ENCODE measurements around the gene ENOX1. TPM values are rescaled to one million over a fixed set of nuclear protein-coding genes. Genes with fewer than 3 reads are reported as not detected.
A peak's percentile ranks its signal among the peaks of the same experiment; 100 is the strongest.

Gene ENOX1
- total and polyA plus RNA-seq, 2 donors, result 4.0 to 5.7 TPM

- Histone ChIP-seq H3K4me3 (ENCODE audit: low read length in 2 of 2) (no peak overlapping the region), H3K36me3 (ENCODE audit: control insufficient read depth in 2 of 2, insufficient read depth in 2 of 2, low read length in 1 of 2) (no peaks in the 10 kb centered on the region), H3K27ac (ENCODE audit: low read depth in 1 of 2, low read length in 1 of 2) (no peak overlapping the region), H3K4me1 (ENCODE audit: control insufficient read depth in 2 of 2, insufficient read depth in 2 of 2, low read length in 2 of 2) (peaks cover 1 to 2% of the 10 kb centered on the region in 2 donors), H3K27me3 (ENCODE audit: control insufficient read depth in 2 of 2, insufficient read depth in 1 of 2, low read length in 1 of 2) (peaks cover 2 to 9% of the 10 kb centered on the region in 2 donors), H3K9me3 (ENCODE audit: control insufficient read depth in 2 of 2, insufficient read depth in 1 of 2, low read length in 1 of 2) (peaks cover 0 to 1% of the 10 kb centered on the region in 2 donors)
- DNase-seq (ENCODE audit: low read depth in 6 of 9, low spot score in 9 of 9), result no peak
Measured at GRCh38 chr13:43780666-43781065, 6.1 kb downstream of the ENOX1 start.

- Histone ChIP-seq H3K9me3 (ENCODE audit: control insufficient read depth in 2 of 2, insufficient read depth in 1 of 2, low read length in 1 of 2) (no peaks in the 10 kb centered on the region), H3K27ac (ENCODE audit: low read depth in 1 of 2, low read length in 1 of 2) (peak overlapping the region in 1 of 2 donors; percentile 49), H3K4me1 (ENCODE audit: control insufficient read depth in 2 of 2, insufficient read depth in 2 of 2, low read length in 2 of 2) (no peaks in the 10 kb centered on the region), H3K4me3 (ENCODE audit: low read length in 2 of 2) (no peak overlapping the region), H3K36me3 (ENCODE audit: control insufficient read depth in 2 of 2, insufficient read depth in 2 of 2, low read length in 1 of 2) (no peaks in the 10 kb centered on the region), H3K27me3 (ENCODE audit: control insufficient read depth in 2 of 2, insufficient read depth in 1 of 2, low read length in 1 of 2) (no peaks in the 10 kb centered on the region)
- WGBS, result 90% methylated on average over 2 of the region's 2 CpGs
- no peak for DNase-seq (ENCODE audit: low read depth in 6 of 9, low spot score in 9 of 9)
Measured at GRCh38 chr13:43776501-43777079, 10.2 kb downstream of the ENOX1 start.

GRCh38 chr13:43776006-43776405 lies 10.8 kb downstream of the ENOX1 start:
- H3K9me3 ChIP-seq (ENCODE audit: control insufficient read depth in 2 of 2, insufficient read depth in 1 of 2, low read length in 1 of 2), result no peaks in the 10 kb centered on the region
- H3K36me3 ChIP-seq (ENCODE audit: control insufficient read depth in 2 of 2, insufficient read depth in 2 of 2, low read length in 1 of 2), result no peaks in the 10 kb centered on the region
- no peaks in the 10 kb centered on the region for H3K27me3 ChIP-seq (ENCODE audit: control insufficient read depth in 2 of 2, insufficient read depth in 1 of 2, low read length in 1 of 2)
- no peak overlapping the region for H3K4me3 ChIP-seq (ENCODE audit: low read length in 2 of 2)
- no peak overlapping the region for H3K27ac ChIP-seq (ENCODE audit: low read depth in 1 of 2, low read length in 1 of 2)
- WGBS, result 93% methylated on average over 2 of the region's 2 CpGs
- H3K4me1 ChIP-seq (ENCODE audit: control insufficient read depth in 2 of 2, insufficient read depth in 2 of 2, low read length in 2 of 2), result no peaks in the 10 kb centered on the region
- no peak for DNase-seq (ENCODE audit: low read depth in 6 of 9, low spot score in 9 of 9)

- peaks cover 0 to 3% of the 10 kb centered on the region in 2 donors for H3K4me1 ChIP-seq (ENCODE audit: control insufficient read depth in 2 of 2, insufficient read depth in 2 of 2, low read length in 2 of 2)
- H3K27ac ChIP-seq (ENCODE audit: low read depth in 1 of 2, low read length in 1 of 2), result no peak overlapping the region
- H3K9me3 ChIP-seq (ENCODE audit: control insufficient read depth in 2 of 2, insufficient read depth in 1 of 2, low read length in 1 of 2), result no peaks in the 10 kb centered on the region
- H3K36me3 ChIP-seq (ENCODE audit: control insufficient read depth in 2 of 2, insufficient read depth in 2 of 2, low read length in 1 of 2), result no peaks in the 10 kb centered on the region
- no peak for DNase-seq (ENCODE audit: low read depth in 6 of 9, low spot score in 9 of 9)
- 95% methylated on average over 2 of the region's 2 CpGs for WGBS
- H3K4me3 ChIP-seq (ENCODE audit: low read length in 2 of 2), result no peak overlapping the region
- H3K27me3 ChIP-seq (ENCODE audit: control insufficient read depth in 2 of 2, insufficient read depth in 1 of 2, low read length in 1 of 2), result no peaks in the 10 kb centered on the region
Measured at GRCh38 chr13:43773602-43774001, 13.2 kb downstream of the ENOX1 start.

- Histone ChIP-seq H3K36me3 (ENCODE audit: control insufficient read depth in 2 of 2, insufficient read depth in 2 of 2, low read length in 1 of 2) (no peaks in the 10 kb centered on the region), H3K27me3 (ENCODE audit: control insufficient read depth in 2 of 2, insufficient read depth in 1 of 2, low read length in 1 of 2) (no peaks in the 10 kb centered on the region), H3K9me3 (ENCODE audit: control insufficient read depth in 2 of 2, insufficient read depth in 1 of 2, low read length in 1 of 2) (no peaks in the 10 kb centered on the region), H3K4me1 (ENCODE audit: control insufficient read depth in 2 of 2, insufficient read depth in 2 of 2, low read length in 2 of 2) (peaks cover 0 to 3% of the 10 kb centered on the region in 2 donors), H3K4me3 (ENCODE audit: low read length in 2 of 2) (no peak overlapping the region), H3K27ac (ENCODE audit: low read depth in 1 of 2, low read length in 1 of 2) (no peak overlapping the region)
- 95% methylated on average over 3 of the region's 3 CpGs for WGBS
- DNase-seq (ENCODE audit: low read depth in 6 of 9, low spot score in 9 of 9), result no peak
Measured at GRCh38 chr13:43770871-43771270, 15.9 kb downstream of the ENOX1 start.

GRCh38 chr13:43769529-43769928 lies 17.2 kb downstream of the ENOX1 start:
- 10% methylated on average over 2 of the region's 2 CpGs for WGBS
- Histone ChIP-seq H3K9me3 (ENCODE audit: control insufficient read depth in 2 of 2, insufficient read depth in 1 of 2, low read length in 1 of 2) (no peaks in the 10 kb centered on the region), H3K4me3 (ENCODE audit: low read length in 2 of 2) (no peak overlapping the region), H3K36me3 (ENCODE audit: control insufficient read depth in 2 of 2, insufficient read depth in 2 of 2, low read length in 1 of 2) (no peaks in the 10 kb centered on the region), H3K27ac (ENCODE audit: low read depth in 1 of 2, low read length in 1 of 2) (no peak overlapping the region), H3K27me3 (ENCODE audit: control insufficient read depth in 2 of 2, insufficient read depth in 1 of 2, low read length in 1 of 2) (no peaks in the 10 kb centered on the region), H3K4me1 (ENCODE audit: control insufficient read depth in 2 of 2, insufficient read depth in 2 of 2, low read length in 2 of 2) (peaks cover 0 to 3% of the 10 kb centered on the region in 2 donors)
- DNase-seq (ENCODE audit: low read depth in 6 of 9, low spot score in 9 of 9), result peak in 4 of 9 donors; percentile 16 to 63 (median 27)

GRCh38 chr13:43767341-43767931 lies 19.3 kb downstream of the ENOX1 start:
- no peaks in the 10 kb centered on the region for H3K27me3 ChIP-seq (ENCODE audit: control insufficient read depth in 2 of 2, insufficient read depth in 1 of 2, low read length in 1 of 2)
- H3K27ac ChIP-seq (ENCODE audit: low read depth in 1 of 2, low read length in 1 of 2), result no peak overlapping the region
- no peaks in the 10 kb centered on the region for H3K36me3 ChIP-seq (ENCODE audit: control insufficient read depth in 2 of 2, insufficient read depth in 2 of 2, low read length in 1 of 2)
- peaks cover 0 to 3% of the 10 kb centered on the region in 2 donors for H3K4me1 ChIP-seq (ENCODE audit: control insufficient read depth in 2 of 2, insufficient read depth in 2 of 2, low read length in 2 of 2)
- 97% methylated on average over 2 of the region's 2 CpGs for WGBS
- no peaks in the 10 kb centered on the region for H3K9me3 ChIP-seq (ENCODE audit: control insufficient read depth in 2 of 2, insufficient read depth in 1 of 2, low read length in 1 of 2)
- no peak for DNase-seq (ENCODE audit: low read depth in 6 of 9, low spot score in 9 of 9)
- H3K4me3 ChIP-seq (ENCODE audit: low read length in 2 of 2), result no peak overlapping the region

GRCh38 chr13:43766725-43767124 lies 20.0 kb downstream of the ENOX1 start:
- Histone ChIP-seq H3K4me1 (ENCODE audit: control insufficient read depth in 2 of 2, insufficient read depth in 2 of 2, low read length in 2 of 2) (peaks cover 0 to 3% of the 10 kb centered on the region in 2 donors), H3K9me3 (ENCODE audit: control insufficient read depth in 2 of 2, insufficient read depth in 1 of 2, low read length in 1 of 2) (no peaks in the 10 kb centered on the region), H3K27ac (ENCODE audit: low read depth in 1 of 2, low read length in 1 of 2) (no peak overlapping the region), H3K4me3 (ENCODE audit: low read length in 2 of 2) (no peak overlapping the region), H3K27me3 (ENCODE audit: control insufficient read depth in 2 of 2, insufficient read depth in 1 of 2, low read length in 1 of 2) (no peaks in the 10 kb centered on the region), H3K36me3 (ENCODE audit: control insufficient read depth in 2 of 2, insufficient read depth in 2 of 2, low read length in 1 of 2) (no peaks in the 10 kb centered on the region)
- DNase-seq (ENCODE audit: low read depth in 6 of 9, low spot score in 9 of 9), result no peak
- 96% methylated on average over 5 of the region's 5 CpGs for WGBS

- H3K4me1 ChIP-seq (ENCODE audit: control insufficient read depth in 2 of 2, insufficient read depth in 2 of 2, low read length in 2 of 2), result peaks cover 0 to under 1% of the 10 kb centered on the region in 2 donors
- WGBS, result 70% methylated on average over 2 of the region's 2 CpGs
Measured at GRCh38 chr13:43764349-43764748, 22.4 kb downstream of the ENOX1 start.

More at GRCh38 chr13:43764349-43764748, 22.4 kb downstream of the ENOX1 start:
- Histone ChIP-seq H3K4me3 (ENCODE audit: low read length in 2 of 2) (no peak overlapping the region), H3K9me3 (ENCODE audit: control insufficient read depth in 2 of 2, insufficient read depth in 1 of 2, low read length in 1 of 2) (no peaks in the 10 kb centered on the region), H3K36me3 (ENCODE audit: control insufficient read depth in 2 of 2, insufficient read depth in 2 of 2, low read length in 1 of 2) (no peaks in the 10 kb centered on the region), H3K27me3 (ENCODE audit: control insufficient read depth in 2 of 2, insufficient read depth in 1 of 2, low read length in 1 of 2) (no peaks in the 10 kb centered on the region), H3K27ac (ENCODE audit: low read depth in 1 of 2, low read length in 1 of 2) (no peak overlapping the region)
- no peak for DNase-seq (ENCODE audit: low read depth in 6 of 9, low spot score in 9 of 9)
